K562 (cell line): ENCODE results near the gene RWDD3. TPM values are rescaled to one million over a fixed set of nuclear protein-coding genes. Genes with fewer than 3 reads are reported as not detected.
A peak's percentile ranks its signal among the peaks of the same experiment; 100 is the strongest.

Experiments used
- CREB5 ChIP-seq: fragments of 250-450 bp; sonication (Bioruptor Pico); IDR thresholded peaks from 2 replicates; pipeline ENCODE4 v1.5.0; 2020; ENCODE audit warnings: mild to moderate bottlenecking
- FIP1L1 ChIP-seq: fragments of 200-400 bp; formaldehyde crosslinking; IDR thresholded peaks from 2 replicates; pipeline ENCODE4 v1.6.1; 2018; ENCODE audit warnings: mild to moderate bottlenecking, low read depth, low read length; ENCODE audit not compliant: poor library complexity, severe bottlenecking
- GMEB1 ChIP-seq: fragments of 250-450 bp; sonication (Bioruptor Pico); IDR thresholded peaks from 2 replicates; pipeline ENCODE4 v1.4.0; 2020; ENCODE audit warnings: mild to moderate bottlenecking
- HMGN3 ChIP-seq: IDR thresholded peaks from 2 replicates; pipeline ENCODE4 v1.6.1; 2011; ENCODE audit warnings: borderline replicate concordance, low read depth, mild to moderate bottlenecking, mixed read lengths, low read length; ENCODE audit not compliant: insufficient read length; ENCODE audit errors: extremely low read depth
- MTF1 ChIP-seq: fragments of 250-450 bp; sonication (Bioruptor Pico); IDR thresholded peaks from 2 replicates; pipeline ENCODE4 v1.9.0; 2021; ENCODE audit warnings: moderate library complexity, mild to moderate bottlenecking, inconsistent platforms, borderline replicate concordance
- MXI1 ChIP-seq: IDR thresholded peaks from 2 replicates; pipeline ENCODE4 v1.6.1; 2011; ENCODE audit warnings: low read depth, mild to moderate bottlenecking, improper control_type of control experiment, low read length
- NFE2L1 ChIP-seq: fragments of 450-650 bp; IDR thresholded peaks from 2 replicates; pipeline ENCODE4 v1.6.1; 2016; ENCODE audit warnings: missing genetic modification characterization, low read depth, mild to moderate bottlenecking, missing compliant biosample characterization, moderate library complexity, borderline replicate concordance
- NR2C2 ChIP-seq, 2 experiments: fragments of 200-800 bp in 1 of 2; sonication (Bioruptor generic) in 1 of 2; sonication (generic) in 1 of 2; formaldehyde crosslinking in 1 of 2; IDR thresholded peaks; 2 replicates each; pipeline versions ENCODE4 v1.6.1 to v1.8.0; 2016 to 2022; ENCODE audit warnings: mild to moderate bottlenecking in 1 of 2, missing compliant biosample characterization in 1 of 2, missing genetic modification characterization in 1 of 2, missing genetic modification reagents in 1 of 2
- NUFIP1 ChIP-seq: fragments of 450-650 bp; IDR thresholded peaks from 2 replicates; pipeline ENCODE4 v1.6.1; 2018; ENCODE audit not compliant: partially characterized antibody
- PML ChIP-seq: IDR thresholded peaks from 2 replicates; pipeline ENCODE4 v1.6.1; 2012; ENCODE audit warnings: low read length, inconsistent platforms
- RBM22 ChIP-seq: fragments of 200-400 bp; formaldehyde crosslinking; IDR thresholded peaks from 2 replicates; pipeline ENCODE4 v1.6.1; 2018; ENCODE audit warnings: low read length, low read depth; ENCODE audit not compliant: poor library complexity, severe bottlenecking
- RNF2 ChIP-seq: sonication (generic); IDR thresholded peaks from 2 replicates; pipeline ENCODE4 v1.6.1; 2016
- SAFB ChIP-seq: fragments of 200-400 bp; formaldehyde crosslinking; IDR thresholded peaks from 2 replicates; pipeline ENCODE4 v1.6.1; 2017; ENCODE audit warnings: low read depth, low read length, borderline replicate concordance
- SNIP1 ChIP-seq: fragments of 450-650 bp; IDR thresholded peaks from 2 replicates; pipeline ENCODE4 v1.7.1; 2017; ENCODE audit warnings: low read depth, mild to moderate bottlenecking
- SRF ChIP-seq, 2 experiments: fragments of 250-450, 450-650 bp in 1 of 2; sonication (Bioruptor Pico) in 1 of 2; sonication (generic) in 1 of 2; formaldehyde crosslinking; IDR thresholded peaks; 2 replicates each; pipeline versions ENCODE4 v1.5.0 to v1.5.1; 2020 to 2022; ENCODE audit warnings: mild to moderate bottlenecking in 1 of 2, missing genetic modification reagents in 1 of 2
- TGIF2 ChIP-seq: sonication (generic); formaldehyde crosslinking; IDR thresholded peaks from 2 replicates; pipeline ENCODE4 v1.8.1; 2022; ENCODE audit warnings: mild to moderate bottlenecking, missing genetic modification reagents, moderate library complexity
- ZKSCAN3 ChIP-seq: fragments of 250-450 bp; sonication (Bioruptor Pico); IDR thresholded peaks from 2 replicates; pipeline ENCODE4 v1.4.0; 2020
- ZNF23 ChIP-seq: fragments of 250-450 bp; sonication (Bioruptor Pico); IDR thresholded peaks from 2 replicates; pipeline ENCODE4 v1.4.0; 2020; ENCODE audit warnings: mild to moderate bottlenecking
- ZNF740 ChIP-seq, 3 experiments: fragments of 200-800 bp in 1 of 3; sonication (Bioruptor generic) in 1 of 3; sonication (generic) in 1 of 3; formaldehyde crosslinking in 1 of 3; IDR thresholded peaks; 2 replicates each; pipeline versions ENCODE4 v1.6.1 to v1.8.0; 2016 to 2022; ENCODE audit warnings: mild to moderate bottlenecking in 2 of 3, missing compliant biosample characterization in 2 of 3, missing genetic modification characterization in 2 of 3, missing genetic modification reagents in 1 of 3
- ZNF76 ChIP-seq: fragments of 250-450 bp; sonication (Bioruptor Pico); IDR thresholded peaks from 2 replicates; pipeline ENCODE4 v1.4.0; 2020; ENCODE audit warnings: mild to moderate bottlenecking, moderate library complexity, borderline replicate concordance
- polyA plus RNA-seq, 8 experiments: library from polyadenylated mRNA; depleted of rRNA in 4 of 8; stranded (reverse) in 5 of 8; unstranded in 3 of 8; fragments of >200 nt; fragmentation: Nextera tagmentation in 2 of 8; fragmentation: Illumina TruSeq in 1 of 8; extraction: Ambion mirVana in 2 of 8; extraction: Trizol in 1 of 8; gene quantifications; 2 replicates each; pipeline versions ENCODE4 v1.2.1 to v1.2.3, GENCODE V29; 2011 to 2014; ENCODE audit warnings: inconsistent platforms in 1 of 8, missing spikeins in 1 of 8
- total RNA-seq, 7 experiments: library from RNA; depleted of rRNA in 6 of 7; stranded (reverse); fragments of >200 nt in 6 of 7; fragmentation: Illumina TruSeq in 2 of 7; extraction: Trizol in 2 of 7; gene quantifications; 2 replicates each; pipeline versions ENCODE4 v1.2.1 to v1.2.3, GENCODE V29; 2011 to 2021; ENCODE audit warnings: low replicate concordance in 1 of 7
- TF ChIP-seq, protein P1 (sequence below): fragments of 450-650 bp; conservative IDR thresholded peaks from 2 replicates; pipeline ENCODE4 v1.6.1; 2016; ENCODE audit warnings: missing genetic modification characterization, low read depth, mild to moderate bottlenecking, control low read depth, missing compliant biosample characterization

RWDD3 gene
- total and polyA plus RNA-seq, 9 of the 15 experiments (the other 6 are each of a cell fraction or from before 2014, with no cell fraction given) = 21.6 to 65.0 (median 34.9) TPM

DNA sequence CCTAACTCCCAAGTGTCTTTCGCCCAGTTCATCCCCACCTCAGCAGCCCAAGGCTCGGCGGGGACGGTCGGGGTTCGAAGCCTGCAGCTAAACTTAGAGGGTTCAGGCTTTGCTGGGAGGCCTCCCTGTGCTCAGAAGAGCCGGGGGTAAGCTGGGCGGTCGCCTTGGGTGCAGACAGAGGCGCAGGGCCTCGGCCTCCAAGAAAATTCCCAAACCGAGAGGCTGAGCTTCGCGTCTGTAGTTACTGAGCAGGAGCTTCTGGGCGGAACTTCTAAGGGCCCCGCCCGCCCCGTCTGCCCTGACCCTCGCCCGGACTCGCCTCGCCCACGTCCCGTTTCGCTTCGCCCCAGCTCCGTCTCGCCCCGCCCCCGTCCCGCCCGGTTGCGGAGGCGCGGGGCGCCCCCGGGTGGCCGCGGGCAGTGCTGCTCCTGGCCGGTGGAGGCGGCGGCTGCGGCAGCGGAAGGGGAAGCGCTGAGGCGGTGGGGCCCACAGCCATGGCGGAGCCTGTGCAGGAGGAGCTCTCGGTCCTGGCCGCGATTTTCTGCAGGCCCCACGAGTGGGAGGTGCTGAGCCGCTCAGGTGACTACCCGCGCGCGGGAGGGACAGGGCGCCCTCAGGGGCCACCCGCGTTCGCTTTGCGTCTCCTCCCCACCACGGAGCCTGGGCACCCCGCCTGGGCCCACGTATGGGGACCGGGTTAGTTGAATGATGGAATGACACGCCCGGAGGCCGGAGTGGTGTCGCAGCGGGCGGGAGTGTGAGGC, at the start of gene RWDD3 (continued):
- TF ChIP-seq, protein P1, sequence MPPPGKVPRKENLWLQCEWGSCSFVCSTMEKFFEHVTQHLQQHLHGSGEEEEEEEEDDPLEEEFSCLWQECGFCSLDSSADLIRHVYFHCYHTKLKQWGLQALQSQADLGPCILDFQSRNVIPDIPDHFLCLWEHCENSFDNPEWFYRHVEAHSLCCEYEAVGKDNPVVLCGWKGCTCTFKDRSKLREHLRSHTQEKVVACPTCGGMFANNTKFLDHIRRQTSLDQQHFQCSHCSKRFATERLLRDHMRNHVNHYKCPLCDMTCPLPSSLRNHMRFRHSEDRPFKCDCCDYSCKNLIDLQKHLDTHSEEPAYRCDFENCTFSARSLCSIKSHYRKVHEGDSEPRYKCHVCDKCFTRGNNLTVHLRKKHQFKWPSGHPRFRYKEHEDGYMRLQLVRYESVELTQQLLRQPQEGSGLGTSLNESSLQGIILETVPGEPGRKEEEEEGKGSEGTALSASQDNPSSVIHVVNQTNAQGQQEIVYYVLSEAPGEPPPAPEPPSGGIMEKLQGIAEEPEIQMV (tag) = no peak
- peak; percentile 38; the same call in 1 of the 2 replicates for TF ChIP-seq MXI1
- no peak for TF ChIP-seq ZNF740 (CRISPR knock-in tag; IDR thresholded peaks at IDR 0.05)
- TF ChIP-seq ZNF740 (tag; IDR thresholded peaks at IDR 0.05) = no peak
- TF ChIP-seq CREB5 (CRISPR knock-in tag) = no peak
- TF ChIP-seq SAFB = peak; percentile 88
- TF ChIP-seq SNIP1 = peak; percentile 93
- TF ChIP-seq NFE2L1 = no peak
- TF ChIP-seq NUFIP1 = no peak
- TF ChIP-seq ZNF23 (CRISPR knock-in tag) = no peak; the same call in 1 of the 2 replicates
- TF ChIP-seq TGIF2 = peak; percentile 58; the same call in 1 of the 2 replicates
- TF ChIP-seq ZKSCAN3 (CRISPR knock-in tag) = no peak
- TF ChIP-seq GMEB1 = no peak
- peak; percentile 82 for TF ChIP-seq HMGN3
- peak; percentile 77 for TF ChIP-seq FIP1L1
- no peak for TF ChIP-seq MTF1 (CRISPR knock-in tag)
- TF ChIP-seq ZNF76 = no peak
- TF ChIP-seq PML = peak; percentile 39; the same call in 1 of the 2 replicates
- no peak for TF ChIP-seq SRF (CRISPR knock-in tag; IDR thresholded peaks at IDR 0.05)
- TF ChIP-seq RNF2 = no peak; the same call in 1 of the 2 replicates
- TF ChIP-seq RBM22 = peak; percentile 45
- no peak for TF ChIP-seq NR2C2 (CRISPR knock-in tag; IDR thresholded peaks at IDR 0.05)
- peak; percentile 72; the same call in 1 of the 2 replicates for TF ChIP-seq NR2C2 (tag; IDR thresholded peaks at IDR 0.05)
